Fibroblast of skin of left biceps (primary cell): ENCODE results near the gene PRRG1.
A peak's percentile ranks its signal among the peaks of the same experiment; 100 is the strongest.
"Not testable (repeated sequence)": the region's sequence is repeated elsewhere in the genome, so short reads cannot be mapped to it uniquely, and the experiment has no call there.

ENCODE experiments used
- DNase-seq, 2 experiments: peaks; one replicate each; pipeline ENCODE4 v3.0.0-alpha.2; 2013; ENCODE audit warnings: low read depth in 2 of 2

PRRG1 gene

GRCh38 chrX:37349221-37350033 lies at the start of gene PRRG1:
PRRG1 (plus strand) TSS chrX:37349364; CDS start chrX:37406250, 56,886 bp downstream.
- DNase-seq = peak; percentile 44 to 55

GRCh38 chrX:37302569-37302968 lies 46.6 kb upstream of the PRRG1 start:
- DNase-seq = no peak

- DNase-seq = not testable (repeated sequence)
These were observed 43.9 kb upstream of the PRRG1 start for GRCh38 chrX:37305238-37305637.

- DNase-seq = no peak
These were observed 34.6 kb upstream of the PRRG1 start for GRCh38 chrX:37314531-37314930.

GRCh38 chrX:37315511-37316248 lies 33.5 kb upstream of the PRRG1 start:
- no peak for DNase-seq

GRCh38 chrX:37320541-37321203 lies 28.5 kb upstream of the PRRG1 start:
- no peak for DNase-seq

GRCh38 chrX:37330642-37331041 lies 18.5 kb upstream of the PRRG1 start:
- no peak for DNase-seq

GRCh38 chrX:37331546-37331945 lies 17.6 kb upstream of the PRRG1 start:
- no peak for DNase-seq

- no peak for DNase-seq
These were observed 17.1 kb upstream of the PRRG1 start for GRCh38 chrX:37332055-37332454.

GRCh38 chrX:37332987-37333658 lies 16.0 kb upstream of the PRRG1 start:
- DNase-seq = no peak

GRCh38 chrX:37347420-37347819 lies 1.7 kb upstream of the PRRG1 start:
- peak in 1 of 2 experiments; percentile 25 for DNase-seq

GRCh38 chrX:37348231-37348970 lies 763 bp upstream of the PRRG1 start:
- DNase-seq = no peak

GRCh38 chrX:37348971-37349220 lies 268 bp upstream of the PRRG1 start:
- no peak for DNase-seq

- DNase-seq = no peak
These were observed 836 bp downstream of the PRRG1 start for GRCh38 chrX:37350034-37350365.

GRCh38 chrX:37353646-37354045 lies 4.5 kb downstream of the PRRG1 start:
- no peak for DNase-seq

- no peak for DNase-seq
These were observed 8.3 kb downstream of the PRRG1 start for GRCh38 chrX:37357436-37357835.

- no peak for DNase-seq
These were observed 12.4 kb downstream of the PRRG1 start for GRCh38 chrX:37361596-37361995.

- no peak for DNase-seq
These were observed 15.5 kb downstream of the PRRG1 start for GRCh38 chrX:37364666-37365065.

GRCh38 chrX:37367946-37368345 lies 18.8 kb downstream of the PRRG1 start:
- no peak for DNase-seq

- DNase-seq = no peak
These were observed 21.5 kb downstream of the PRRG1 start for GRCh38 chrX:37370499-37371141.

GRCh38 chrX:37371578-37371991 lies 22.4 kb downstream of the PRRG1 start:
- no peak for DNase-seq
